OCI-LY3 (cell line): ENCODE results near the gene ARNT2.
A peak's percentile ranks its signal among the peaks of the same experiment; 100 is the strongest.

ENCODE experiments used
- H2AFZ ChIP-seq: fragments of 200-600, 300-600 bp; shearing (Covaris generic); 2 replicates; pipeline ENCODE4 v1.6.0; 2014; ENCODE audit warnings: antibody characterized with exemption, low read depth, low read length
- H3K27ac ChIP-seq: fragments of 200-600, 300-600 bp; sonication (generic); 2 replicates; pipeline ENCODE4 v1.5.1; 2014; ENCODE audit warnings: mild to moderate bottlenecking, low read length, moderate library complexity, mixed read lengths
- H3K27me3 ChIP-seq: fragments of 200-600, 300-600 bp; sonication (generic); 2 replicates; pipeline ENCODE4 v1.6.1; 2014; ENCODE audit warnings: low read depth, low read length, mixed read lengths
- H3K36me3 ChIP-seq: fragments of 200-600, 300-600 bp; sonication (generic); replicated peaks from 2 replicates; pipeline ENCODE3; 2014; ENCODE audit warnings: low read depth, low read length, mixed read lengths
- H3K4me1 ChIP-seq: fragments of 300-600, 200-600 bp; sonication (generic); 2 replicates; pipeline ENCODE4 v1.6.1; 2014; ENCODE audit warnings: low read length, mixed read lengths
- H3K4me2 ChIP-seq: fragments of 200-600, 300-600 bp; sonication (generic); 2 replicates; pipeline ENCODE4 v1.6.1; 2014; ENCODE audit warnings: low read length, mixed read lengths
- H3K4me3 ChIP-seq: fragments of 300-600, 200-600 bp; sonication (generic); 2 replicates; pipeline ENCODE4 v1.5.1; 2014; ENCODE audit warnings: antibody characterized with exemption, mild to moderate bottlenecking, low read length, moderate library complexity
- H3K79me2 ChIP-seq: fragments of 300-600, 200-600 bp; shearing (Covaris generic); 2 replicates; pipeline ENCODE4 v1.6.1; 2014; ENCODE audit warnings: mild to moderate bottlenecking, low read length, mixed read lengths
- H3K9ac ChIP-seq: fragments of 300-600, 200-600 bp; shearing (Covaris generic); 2 replicates; pipeline ENCODE4 v1.6.0; 2014; ENCODE audit warnings: mild to moderate bottlenecking, low read length, moderate library complexity
- H3K9me3 ChIP-seq: fragments of 200-600, 300-600 bp; shearing (Covaris generic); 2 replicates; pipeline ENCODE4 v1.6.1; 2014; ENCODE audit warnings: low read length, mixed read lengths; ENCODE audit not compliant: insufficient read depth
- H4K20me1 ChIP-seq: fragments of 200-600, 300-600 bp; sonication (generic); 2 replicates; pipeline ENCODE4 v1.6.1; 2016; ENCODE audit warnings: low read length, mixed read lengths; ENCODE audit not compliant: insufficient read depth
- EZH2phosphoT487 ChIP-seq: fragments of 200-600 bp; shearing (Covaris generic); IDR thresholded peaks from 2 replicates; pipeline ENCODE4 v1.6.1; 2018; ENCODE audit warnings: antibody characterized with exemption, mixed run types, low read depth
- TF ChIP-seq, protein P1 (sequence below): fragments of 200-600, 300-600 bp; sonication (generic); IDR thresholded peaks from 2 replicates; pipeline ENCODE4 v1.5.1; 2014; ENCODE audit warnings: antibody characterized with exemption, low read length, low read depth

The ARNT2 gene

DNA sequence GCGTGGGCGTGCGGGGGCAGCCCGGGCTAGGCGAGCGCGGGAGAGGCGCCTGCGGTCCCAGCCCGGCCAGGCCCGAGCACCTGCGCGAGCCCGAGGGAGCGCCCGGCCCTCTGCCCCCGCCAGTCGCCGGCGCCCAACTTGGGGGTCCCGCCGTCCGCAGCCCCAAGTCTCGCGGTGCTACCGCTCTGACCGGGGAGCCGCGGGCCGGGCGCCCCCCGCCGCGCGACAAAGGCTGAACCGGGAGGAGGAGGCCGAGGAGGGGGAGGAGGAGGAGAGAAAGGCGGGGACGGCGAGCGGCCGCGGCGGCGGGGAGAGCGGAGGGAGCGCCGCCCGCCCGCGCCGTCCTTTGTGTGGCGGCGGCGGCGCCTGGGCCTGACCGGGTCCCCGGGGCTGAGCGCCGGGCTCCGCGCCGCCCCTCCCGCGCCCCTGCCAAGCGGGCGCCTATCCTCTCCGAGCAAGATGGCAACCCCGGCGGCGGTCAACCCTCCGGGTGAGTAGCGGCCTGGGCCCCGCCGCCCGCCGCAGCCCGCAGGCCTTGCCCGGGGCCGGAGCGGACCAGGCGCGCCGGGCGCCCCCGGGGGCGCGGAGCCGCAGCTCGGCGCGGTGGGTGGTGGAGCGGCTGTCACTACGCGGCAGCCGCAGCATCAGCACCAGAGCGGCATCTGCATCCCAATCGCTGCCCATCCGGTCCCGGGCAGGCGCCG, at the start of gene ARNT2:
Gene ARNT2, plus strand, starts transcription at position 326 of the 704 bp plus-strand sequence. Its CDS starts 134 bp downstream, at position 460.
- H3K9ac ChIP-seq, result peak within 1 kb of the TSS; percentile 54
- no peak for TF ChIP-seq EZH2phosphoT487
- TF ChIP-seq, protein P1, sequence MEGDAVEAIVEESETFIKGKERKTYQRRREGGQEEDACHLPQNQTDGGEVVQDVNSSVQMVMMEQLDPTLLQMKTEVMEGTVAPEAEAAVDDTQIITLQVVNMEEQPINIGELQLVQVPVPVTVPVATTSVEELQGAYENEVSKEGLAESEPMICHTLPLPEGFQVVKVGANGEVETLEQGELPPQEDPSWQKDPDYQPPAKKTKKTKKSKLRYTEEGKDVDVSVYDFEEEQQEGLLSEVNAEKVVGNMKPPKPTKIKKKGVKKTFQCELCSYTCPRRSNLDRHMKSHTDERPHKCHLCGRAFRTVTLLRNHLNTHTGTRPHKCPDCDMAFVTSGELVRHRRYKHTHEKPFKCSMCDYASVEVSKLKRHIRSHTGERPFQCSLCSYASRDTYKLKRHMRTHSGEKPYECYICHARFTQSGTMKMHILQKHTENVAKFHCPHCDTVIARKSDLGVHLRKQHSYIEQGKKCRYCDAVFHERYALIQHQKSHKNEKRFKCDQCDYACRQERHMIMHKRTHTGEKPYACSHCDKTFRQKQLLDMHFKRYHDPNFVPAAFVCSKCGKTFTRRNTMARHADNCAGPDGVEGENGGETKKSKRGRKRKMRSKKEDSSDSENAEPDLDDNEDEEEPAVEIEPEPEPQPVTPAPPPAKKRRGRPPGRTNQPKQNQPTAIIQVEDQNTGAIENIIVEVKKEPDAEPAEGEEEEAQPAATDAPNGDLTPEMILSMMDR, result no peak
- H3K27me3 ChIP-seq, result peaks cover 48% of the 10 kb centered on the region
- H3K4me1 ChIP-seq, result peaks cover 6% of the 10 kb centered on the region
- peak within 1 kb of the TSS; percentile 82 for H3K4me3 ChIP-seq
- peak within 1 kb of the TSS; percentile 84 for H3K4me2 ChIP-seq
- H3K79me2 ChIP-seq, result no peaks in the 10 kb centered on the region
- H3K9me3 ChIP-seq, result no peaks in the 10 kb centered on the region
- H3K36me3 ChIP-seq, result no peaks in the 10 kb centered on the region
- no peak within 1 kb of the TSS for H3K27ac ChIP-seq
- no peaks in the 10 kb centered on the region for H4K20me1 ChIP-seq
- peak within 1 kb of the TSS; percentile 66 for H2AFZ ChIP-seq

DNA sequence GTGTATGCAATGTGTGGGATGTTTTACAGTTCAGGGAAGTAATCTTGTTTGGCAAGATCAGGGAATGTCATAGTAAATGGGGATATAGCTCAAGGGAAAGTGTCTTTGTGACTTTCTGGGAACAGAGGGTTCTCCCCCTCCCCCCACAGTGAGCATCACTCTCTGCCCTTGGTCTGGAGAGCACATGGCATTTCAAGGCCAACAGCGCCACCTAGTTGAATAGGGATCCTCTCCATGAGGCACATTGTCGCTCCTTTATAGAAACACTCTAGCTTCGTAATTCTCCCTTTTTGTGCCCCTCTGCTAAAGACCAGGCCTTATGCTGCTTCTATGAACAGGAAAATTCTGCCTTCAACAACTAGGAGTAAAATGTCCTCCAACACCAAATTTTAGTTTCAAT, 37.1 kb upstream of the ARNT2 start:
- no peak overlapping the region for H3K27ac ChIP-seq
- peaks cover 16% of the 10 kb centered on the region; the same call in 1 of the 2 replicates for H3K27me3 ChIP-seq
- H3K9me3 ChIP-seq, result peaks cover 29% of the 10 kb centered on the region
- no peak overlapping the region for H3K9ac ChIP-seq
- H4K20me1 ChIP-seq, result no peaks in the 10 kb centered on the region
- no peaks in the 10 kb centered on the region for H3K79me2 ChIP-seq
- H3K4me1 ChIP-seq, result no peaks in the 10 kb centered on the region
- no peaks in the 10 kb centered on the region for H3K36me3 ChIP-seq
- no peak for TF ChIP-seq EZH2phosphoT487
- TF ChIP-seq, protein P1, result peak; percentile 38
- H3K4me2 ChIP-seq, result no peak overlapping the region
- H3K4me3 ChIP-seq, result no peak overlapping the region
- H2AFZ ChIP-seq, result no peak overlapping the region

DNA sequence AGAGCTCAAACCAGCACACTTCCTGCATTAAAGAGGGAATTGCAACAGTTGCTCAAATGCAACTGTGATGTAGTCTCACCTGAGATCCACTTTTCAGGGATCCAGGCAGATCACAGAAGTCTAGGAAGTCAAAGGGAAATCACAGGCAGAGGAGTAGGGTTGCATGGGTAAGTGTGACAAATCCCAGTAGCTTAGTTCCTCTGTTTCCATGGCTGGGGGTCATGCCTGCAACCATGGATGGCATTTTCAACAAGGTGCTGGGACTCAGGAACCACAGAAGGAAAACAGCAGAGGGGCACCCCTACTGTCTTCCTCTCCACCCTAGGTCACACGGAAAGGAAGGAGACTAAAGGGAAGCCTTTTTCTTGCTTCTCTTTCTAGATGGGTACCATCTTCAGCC, 36.5 kb upstream of the ARNT2 start:
- H4K20me1 ChIP-seq, result no peaks in the 10 kb centered on the region
- H3K79me2 ChIP-seq, result no peaks in the 10 kb centered on the region
- H2AFZ ChIP-seq, result no peak overlapping the region
- no peak overlapping the region for H3K9ac ChIP-seq
- H3K9me3 ChIP-seq, result peaks cover 29% of the 10 kb centered on the region
- no peak overlapping the region for H3K4me2 ChIP-seq
- TF ChIP-seq, protein P1, result no peak
- no peak for TF ChIP-seq EZH2phosphoT487
- no peaks in the 10 kb centered on the region for H3K36me3 ChIP-seq
- H3K27me3 ChIP-seq, result peaks cover 15% of the 10 kb centered on the region; the same call in 1 of the 2 replicates
- no peak overlapping the region for H3K27ac ChIP-seq
- H3K4me3 ChIP-seq, result no peak overlapping the region
- no peaks in the 10 kb centered on the region for H3K4me1 ChIP-seq

DNA sequence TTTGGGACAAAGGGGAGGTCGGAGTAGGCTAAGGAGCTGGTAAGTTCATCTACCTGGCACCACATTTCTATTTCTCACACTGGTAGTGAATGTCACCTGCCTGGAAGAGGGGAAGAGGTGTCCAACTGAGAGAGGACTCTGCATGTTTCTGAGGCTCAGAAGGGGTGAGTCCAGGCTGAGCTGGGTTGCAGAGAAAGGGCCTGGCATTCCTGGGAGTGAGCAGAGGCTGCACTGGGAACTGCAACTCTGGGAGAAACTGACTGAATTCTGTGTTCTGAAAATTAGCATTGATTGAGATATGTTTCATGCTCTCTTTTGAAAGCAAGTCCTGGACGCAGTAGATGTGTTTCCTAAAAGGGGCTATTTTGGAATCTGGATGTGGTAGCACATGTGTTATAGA, 32.3 kb upstream of the ARNT2 start:
- no peaks in the 10 kb centered on the region for H3K4me1 ChIP-seq
- no peak overlapping the region for H3K4me3 ChIP-seq
- H3K9me3 ChIP-seq, result peaks cover 27% of the 10 kb centered on the region
- H3K9ac ChIP-seq, result no peak overlapping the region
- H4K20me1 ChIP-seq, result no peaks in the 10 kb centered on the region
- H3K36me3 ChIP-seq, result no peaks in the 10 kb centered on the region
- H2AFZ ChIP-seq, result no peak overlapping the region
- H3K27ac ChIP-seq, result no peak overlapping the region
- no peaks in the 10 kb centered on the region for H3K27me3 ChIP-seq
- H3K79me2 ChIP-seq, result no peaks in the 10 kb centered on the region
- TF ChIP-seq EZH2phosphoT487, result no peak
- TF ChIP-seq, protein P1, result no peak
- H3K4me2 ChIP-seq, result no peak overlapping the region
